SK-N-SH (cell line): ENCODE results near the gene RASSF1. TPM values are rescaled to one million over a fixed set of nuclear protein-coding genes. Genes with fewer than 3 reads are reported as not detected.

ENCODE experiments used
- CTCF ChIA-PET: fragments of 300-600, 350-600 bp; formaldehyde crosslinking; extraction: SDS; loops from one replicate; lab custom pipeline; 2021; lab: Yijun Ruan, JAX
- POLR2A ChIA-PET: fragments of 350-600 bp; sonication (Branson Sonifier 250); formaldehyde crosslinking; extraction: SDS; loops from one replicate; lab custom pipeline; 2020; ENCODE audit warnings: antibody characterized with exemption, inconsistent platforms; lab: Yijun Ruan, JAX
- DNase-seq: peaks from one replicate; pipeline ENCODE4 v3.0.0; 2012
- H2AFZ ChIP-seq: fragments of 200-600 bp; sonication (generic); 2 replicates; pipeline ENCODE4 v1.8.1; 2016; ENCODE audit warnings: antibody characterized with exemption, mild to moderate bottlenecking, low read depth
- H3F3A ChIP-seq: fragments of 200-600 bp; sonication (generic); replicated peaks from 2 replicates; pipeline ENCODE3; 2016; ENCODE audit warnings: antibody characterized with exemption, mild to moderate bottlenecking; ENCODE audit not compliant: insufficient read depth
- H3K27ac ChIP-seq, 2 experiments: fragments of 200-500 bp in 1 of 2; fragments of 200-600 bp in 1 of 2; sonication (Bioruptor generic) in 1 of 2; sonication (generic), shearing (Covaris generic) in 1 of 2; 2 replicates each; pipeline versions ENCODE4 v1.5.1 to v1.6.1; 2014 to 2016; ENCODE audit warnings: low read depth in 2 of 2, inconsistent platforms in 1 of 2, low read length in 1 of 2, mild to moderate bottlenecking in 1 of 2, mixed read lengths in 1 of 2
- H3K27me3 ChIP-seq: fragments of 200-600 bp; sonication (generic), shearing (Covaris generic); 2 replicates; pipeline ENCODE4 v1.6.1; 2016; ENCODE audit warnings: mixed run types; ENCODE audit not compliant: insufficient read depth
- H3K36me3 ChIP-seq, 2 experiments: fragments of 200-500 bp in 1 of 2; fragments of 200-600 bp in 1 of 2; sonication (Bioruptor generic) in 1 of 2; sonication (generic) in 1 of 2; replicated peaks in 1 of 2; 2 replicates each; pipeline versions ENCODE3 to v1.5.1; 2014 to 2016; ENCODE audit warnings: low read length in 1 of 2, mild to moderate bottlenecking in 1 of 2; ENCODE audit not compliant: insufficient read depth in 2 of 2, control insufficient read depth in 1 of 2
- H3K4me1 ChIP-seq, 2 experiments: fragments of 200-500 bp in 1 of 2; fragments of 200-600 bp in 1 of 2; sonication (Bioruptor generic) in 1 of 2; sonication (generic), shearing (Covaris generic) in 1 of 2; 2 replicates each; pipeline versions ENCODE4 v1.5.1 to v1.6.1; 2014 to 2016; ENCODE audit warnings: low read depth in 1 of 2, low read length in 1 of 2, mixed run types in 1 of 2; ENCODE audit not compliant: insufficient read depth in 2 of 2, control insufficient read depth in 1 of 2
- H3K4me2 ChIP-seq: fragments of 200-600 bp; sonication (generic), shearing (Covaris generic); 2 replicates; pipeline ENCODE4 v1.6.1; 2017; ENCODE audit warnings: mixed run types
- H3K4me3 ChIP-seq, 2 experiments: fragments of 200-500 bp in 1 of 2; fragments of 200-600 bp in 1 of 2; sonication (Bioruptor generic) in 1 of 2; sonication (generic), shearing (Covaris generic) in 1 of 2; 2 replicates each; pipeline versions ENCODE4 v1.5.1 to v1.8.1; 2014 to 2016; ENCODE audit warnings: low read depth in 2 of 2, inconsistent platforms in 1 of 2, low read length in 1 of 2, mild to moderate bottlenecking in 1 of 2, mixed read lengths in 1 of 2, moderate library complexity in 1 of 2
- H3K79me2 ChIP-seq: fragments of 200-600 bp; sonication (generic); 2 replicates; pipeline ENCODE4 v1.8.1; 2017; ENCODE audit warnings: mild to moderate bottlenecking; ENCODE audit not compliant: insufficient read depth
- H3K9ac ChIP-seq: fragments of 200-600 bp; sonication (generic); 2 replicates; pipeline ENCODE4 v1.6.1; 2017; ENCODE audit warnings: mixed run types
- H3K9me2 ChIP-seq: fragments of 200-600 bp; sonication (generic); 2 replicates; pipeline ENCODE4 v1.6.1; 2017; ENCODE audit warnings: mixed run types
- H3K9me3 ChIP-seq: fragments of 200-600 bp; sonication (generic); 2 replicates; pipeline ENCODE4 v1.6.1; 2017; ENCODE audit warnings: mixed run types, mild to moderate bottlenecking, moderate library complexity
- H4K20me1 ChIP-seq: fragments of 200-600 bp; sonication (generic); 2 replicates; pipeline ENCODE4 v1.6.1; 2017; ENCODE audit warnings: mild to moderate bottlenecking, mixed run types; ENCODE audit not compliant: insufficient read depth
- CHD2 ChIP-seq: fragments of 150-350 bp; IDR thresholded peaks from 2 replicates; pipeline ENCODE4 v1.6.1; 2018; ENCODE audit warnings: low read length; ENCODE audit not compliant: partially characterized antibody
- EZH2phosphoT487 ChIP-seq: fragments of 200-600 bp; sonication (generic); IDR thresholded peaks from 2 replicates; pipeline ENCODE4 v1.6.1; 2017; ENCODE audit warnings: low read depth, mixed run types, mild to moderate bottlenecking, antibody characterized with exemption, moderate library complexity, borderline replicate concordance
- FOSL2 ChIP-seq: IDR thresholded peaks from 2 replicates; pipeline ENCODE4 v1.4.0; 2012; ENCODE audit warnings: low read depth, mild to moderate bottlenecking, moderate library complexity, borderline replicate concordance
- FOXJ3 ChIP-seq: sonication (generic); formaldehyde crosslinking; IDR thresholded peaks from 2 replicates; pipeline ENCODE4 v1.5.1; 2020; ENCODE audit warnings: mild to moderate bottlenecking, missing genetic modification reagents
- GABPA ChIP-seq: IDR thresholded peaks from 2 replicates; pipeline ENCODE4 v1.4.0; 2012; ENCODE audit warnings: low read depth, mild to moderate bottlenecking
- GATA2 ChIP-seq: sonication (generic); formaldehyde crosslinking; IDR thresholded peaks from 2 replicates; pipeline ENCODE4 v1.5.0; 2020; ENCODE audit warnings: mild to moderate bottlenecking, missing genetic modification reagents
- MXI1 ChIP-seq: IDR thresholded peaks from 2 replicates; pipeline ENCODE4 v1.6.1; 2012; ENCODE audit warnings: mild to moderate bottlenecking, low read depth, low read length, improper control_type of control experiment
- NRF1 ChIP-seq: IDR thresholded peaks from 2 replicates; pipeline ENCODE4 v1.6.1; 2012; ENCODE audit warnings: low read depth, mild to moderate bottlenecking, low read length
- POLR2AphosphoS5 ChIP-seq: IDR thresholded peaks from 2 replicates; pipeline ENCODE4 v1.6.1; 2012; ENCODE audit warnings: low read depth, low read length
- RCOR1 ChIP-seq: fragments of 150-350 bp; IDR thresholded peaks from 2 replicates; pipeline ENCODE4 v1.6.1; 2017; ENCODE audit warnings: antibody characterized with exemption, low read length
- RXRA ChIP-seq: IDR thresholded peaks from 2 replicates; pipeline ENCODE4 v1.4.0; 2012; ENCODE audit warnings: low read depth, mild to moderate bottlenecking, borderline replicate concordance
- TCF12 ChIP-seq: IDR thresholded peaks from 2 replicates; pipeline ENCODE4 v1.4.0; 2012
- TEAD4 ChIP-seq: IDR thresholded peaks from 2 replicates; pipeline ENCODE4 v1.4.0; 2012; ENCODE audit warnings: mild to moderate bottlenecking, borderline replicate concordance; ENCODE audit not compliant: insufficient read depth
- USF2 ChIP-seq: fragments of 150-350 bp; IDR thresholded peaks from 2 replicates; pipeline ENCODE4 v1.6.1; 2017; ENCODE audit warnings: antibody characterized with exemption, low read length, low read depth, borderline replicate concordance
- YY1 ChIP-seq: IDR thresholded peaks from 2 replicates; pipeline ENCODE4 v1.4.0; 2012; ENCODE audit warnings: low read depth, mild to moderate bottlenecking
- WGBS: methylation state at CpG from one replicate; pipeline ENCODE4 v1.1.6; 2017; ENCODE audit warnings: low lambda C conversion rate; 5-methylcytosine and 5-hydroxymethylcytosine counted together
- polyA plus RNA-seq, 3 experiments: library from polyadenylated mRNA; depleted of rRNA; stranded (reverse); fragments of >200 nt; gene quantifications; 2 replicates each; pipeline ENCODE4 v1.2.3, GENCODE V29; 2012
- TF ChIP-seq, protein P1 (sequence below): IDR thresholded peaks from 2 replicates; pipeline ENCODE4 v1.4.0; 2012; ENCODE audit warnings: low read depth, borderline replicate concordance
- TF ChIP-seq, protein P2 (sequence below): IDR thresholded peaks from 2 replicates; pipeline ENCODE4 v1.6.1; 2012; ENCODE audit warnings: mild to moderate bottlenecking, low read depth, low read length, moderate library complexity
- TF ChIP-seq, protein P3 (sequence below): fragments of 200-600 bp; sonication (generic); IDR thresholded peaks from 2 replicates; pipeline ENCODE4 v1.6.1; 2017; ENCODE audit warnings: antibody characterized with exemption, mild to moderate bottlenecking, moderate library complexity
- TF ChIP-seq, protein P4 (sequence below): IDR thresholded peaks from 2 replicates; pipeline ENCODE4 v1.4.0; 2012; ENCODE audit warnings: low read depth, borderline replicate concordance

Gene RASSF1
- polyA plus RNA-seq, 1 of the 3 experiments (the other 2 are of a cell fraction) = 28.1 TPM

GRCh38 chr3:50389414-50389767 lies 48.8 kb upstream of the RASSF1 start (continued):
- TF ChIP-seq, protein P1, sequence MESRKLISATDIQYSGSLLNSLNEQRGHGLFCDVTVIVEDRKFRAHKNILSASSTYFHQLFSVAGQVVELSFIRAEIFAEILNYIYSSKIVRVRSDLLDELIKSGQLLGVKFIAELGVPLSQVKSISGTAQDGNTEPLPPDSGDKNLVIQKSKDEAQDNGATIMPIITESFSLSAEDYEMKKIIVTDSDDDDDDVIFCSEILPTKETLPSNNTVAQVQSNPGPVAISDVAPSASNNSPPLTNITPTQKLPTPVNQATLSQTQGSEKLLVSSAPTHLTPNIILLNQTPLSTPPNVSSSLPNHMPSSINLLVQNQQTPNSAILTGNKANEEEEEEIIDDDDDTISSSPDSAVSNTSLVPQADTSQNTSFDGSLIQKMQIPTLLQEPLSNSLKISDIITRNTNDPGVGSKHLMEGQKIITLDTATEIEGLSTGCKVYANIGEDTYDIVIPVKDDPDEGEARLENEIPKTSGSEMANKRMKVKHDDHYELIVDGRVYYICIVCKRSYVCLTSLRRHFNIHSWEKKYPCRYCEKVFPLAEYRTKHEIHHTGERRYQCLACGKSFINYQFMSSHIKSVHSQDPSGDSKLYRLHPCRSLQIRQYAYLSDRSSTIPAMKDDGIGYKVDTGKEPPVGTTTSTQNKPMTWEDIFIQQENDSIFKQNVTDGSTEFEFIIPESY = no peak
- TF ChIP-seq FOSL2 (no peak), MXI1 (no peak), RCOR1 (no peak), TEAD4 (no peak), CHD2 (no peak), GABPA (no peak)
- TF ChIP-seq, protein P2, sequence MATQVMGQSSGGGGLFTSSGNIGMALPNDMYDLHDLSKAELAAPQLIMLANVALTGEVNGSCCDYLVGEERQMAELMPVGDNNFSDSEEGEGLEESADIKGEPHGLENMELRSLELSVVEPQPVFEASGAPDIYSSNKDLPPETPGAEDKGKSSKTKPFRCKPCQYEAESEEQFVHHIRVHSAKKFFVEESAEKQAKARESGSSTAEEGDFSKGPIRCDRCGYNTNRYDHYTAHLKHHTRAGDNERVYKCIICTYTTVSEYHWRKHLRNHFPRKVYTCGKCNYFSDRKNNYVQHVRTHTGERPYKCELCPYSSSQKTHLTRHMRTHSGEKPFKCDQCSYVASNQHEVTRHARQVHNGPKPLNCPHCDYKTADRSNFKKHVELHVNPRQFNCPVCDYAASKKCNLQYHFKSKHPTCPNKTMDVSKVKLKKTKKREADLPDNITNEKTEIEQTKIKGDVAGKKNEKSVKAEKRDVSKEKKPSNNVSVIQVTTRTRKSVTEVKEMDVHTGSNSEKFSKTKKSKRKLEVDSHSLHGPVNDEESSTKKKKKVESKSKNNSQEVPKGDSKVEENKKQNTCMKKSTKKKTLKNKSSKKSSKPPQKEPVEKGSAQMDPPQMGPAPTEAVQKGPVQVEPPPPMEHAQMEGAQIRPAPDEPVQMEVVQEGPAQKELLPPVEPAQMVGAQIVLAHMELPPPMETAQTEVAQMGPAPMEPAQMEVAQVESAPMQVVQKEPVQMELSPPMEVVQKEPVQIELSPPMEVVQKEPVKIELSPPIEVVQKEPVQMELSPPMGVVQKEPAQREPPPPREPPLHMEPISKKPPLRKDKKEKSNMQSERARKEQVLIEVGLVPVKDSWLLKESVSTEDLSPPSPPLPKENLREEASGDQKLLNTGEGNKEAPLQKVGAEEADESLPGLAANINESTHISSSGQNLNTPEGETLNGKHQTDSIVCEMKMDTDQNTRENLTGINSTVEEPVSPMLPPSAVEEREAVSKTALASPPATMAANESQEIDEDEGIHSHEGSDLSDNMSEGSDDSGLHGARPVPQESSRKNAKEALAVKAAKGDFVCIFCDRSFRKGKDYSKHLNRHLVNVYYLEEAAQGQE = no peak

GRCh38 chr3:50388720-50389413 lies 48.2 kb upstream of the RASSF1 start:
- CTCF ChIA-PET = interaction anchor here (0.6 to 11.5 kb wide), 21 partner anchors 9 to 1169 kb away, joined by 3 to 128 read pairs (median 9); partner anchors contain the start of genes CYB561D2, HEMK1, NPRL2 and TMEM115
- H3K27me3 ChIP-seq = no peaks in the 10 kb centered on the region
- 67% methylated on average over 17 of the region's 22 CpGs for WGBS
- H3K27ac ChIP-seq = peak overlapping the region in 1 of 2 experiments; percentile 100; a peak in 2 of 4 replicates
- no peak overlapping the region for H2AFZ ChIP-seq
- no peak for TF ChIP-seq USF2
- TF ChIP-seq, protein P3, sequence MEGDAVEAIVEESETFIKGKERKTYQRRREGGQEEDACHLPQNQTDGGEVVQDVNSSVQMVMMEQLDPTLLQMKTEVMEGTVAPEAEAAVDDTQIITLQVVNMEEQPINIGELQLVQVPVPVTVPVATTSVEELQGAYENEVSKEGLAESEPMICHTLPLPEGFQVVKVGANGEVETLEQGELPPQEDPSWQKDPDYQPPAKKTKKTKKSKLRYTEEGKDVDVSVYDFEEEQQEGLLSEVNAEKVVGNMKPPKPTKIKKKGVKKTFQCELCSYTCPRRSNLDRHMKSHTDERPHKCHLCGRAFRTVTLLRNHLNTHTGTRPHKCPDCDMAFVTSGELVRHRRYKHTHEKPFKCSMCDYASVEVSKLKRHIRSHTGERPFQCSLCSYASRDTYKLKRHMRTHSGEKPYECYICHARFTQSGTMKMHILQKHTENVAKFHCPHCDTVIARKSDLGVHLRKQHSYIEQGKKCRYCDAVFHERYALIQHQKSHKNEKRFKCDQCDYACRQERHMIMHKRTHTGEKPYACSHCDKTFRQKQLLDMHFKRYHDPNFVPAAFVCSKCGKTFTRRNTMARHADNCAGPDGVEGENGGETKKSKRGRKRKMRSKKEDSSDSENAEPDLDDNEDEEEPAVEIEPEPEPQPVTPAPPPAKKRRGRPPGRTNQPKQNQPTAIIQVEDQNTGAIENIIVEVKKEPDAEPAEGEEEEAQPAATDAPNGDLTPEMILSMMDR = no peak
- TF ChIP-seq YY1 = no peak
- TF ChIP-seq EZH2phosphoT487 = no peak
- TF ChIP-seq POLR2AphosphoS5 = no peak
- no peak for TF ChIP-seq TCF12
- TF ChIP-seq FOSL2 = no peak
- no peak for TF ChIP-seq RXRA
- TF ChIP-seq NRF1 = no peak
- TF ChIP-seq, protein P4, sequence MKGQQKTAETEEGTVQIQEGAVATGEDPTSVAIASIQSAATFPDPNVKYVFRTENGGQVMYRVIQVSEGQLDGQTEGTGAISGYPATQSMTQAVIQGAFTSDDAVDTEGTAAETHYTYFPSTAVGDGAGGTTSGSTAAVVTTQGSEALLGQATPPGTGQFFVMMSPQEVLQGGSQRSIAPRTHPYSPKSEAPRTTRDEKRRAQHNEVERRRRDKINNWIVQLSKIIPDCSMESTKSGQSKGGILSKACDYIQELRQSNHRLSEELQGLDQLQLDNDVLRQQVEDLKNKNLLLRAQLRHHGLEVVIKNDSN = no peak
- TF ChIP-seq FOXJ3 (CRISPR knock-in tag) = no peak
- no peak for TF ChIP-seq GATA2
- no peaks in the 10 kb centered on the region for H3F3A ChIP-seq
- no peak overlapping the region for H3K9ac ChIP-seq
- H3K9me2 ChIP-seq = no peaks in the 10 kb centered on the region
- H3K4me1 ChIP-seq = peaks cover 0 to 99% of the 10 kb centered on the region in 2 experiments; a peak in 2 of 4 replicates
- H3K79me2 ChIP-seq = no peaks in the 10 kb centered on the region
- no peaks in the 10 kb centered on the region for H4K20me1 ChIP-seq
- H3K36me3 ChIP-seq = no peaks in the 10 kb centered on the region
- no peak for DNase-seq
- no peak overlapping the region for H3K4me2 ChIP-seq
- H3K4me3 ChIP-seq = no peak overlapping the region
- no peaks in the 10 kb centered on the region for H3K9me3 ChIP-seq
- POLR2A ChIA-PET = interaction anchor here (1.2 to 4.8 kb wide), 3 partner anchors 8 to 42 kb away, joined by 4 to 27 read pairs (median 25); no protein-coding TSS in a partner anchor
